Lung (tissue), 12 donors: ENCODE data around the gene CDKAL1. TPM values are rescaled to one million over a fixed set of nuclear protein-coding genes. Genes with fewer than 3 reads are reported as not detected.

Experiments
- ATAC-seq: fragments of 200-7000 bp; cut with Tn5 transposase; one replicate; pipeline ENCODE4 v1.9.1; 2020; ENCODE audit warnings: moderate number of reproducible peaks; ENCODE audit not compliant: insufficient read depth, low FRiP score
- DNase-seq, 3 donors: peaks; one replicate each; pipeline ENCODE4 v3.0.0-alpha.2; 2013 to 2017
- H3K27ac ChIP-seq, 2 donors: one replicate each; pipeline ENCODE4 v1.5.1; 2013; ENCODE audit warnings: mild to moderate bottlenecking in 2 of 2, moderate library complexity in 2 of 2, control low read depth in 1 of 2, inconsistent platforms in 1 of 2, low read depth in 1 of 2, low read length in 1 of 2
- H3K27me3 ChIP-seq, 3 donors: one replicate each; pipeline ENCODE4 v1.5.1; 2013; ENCODE audit warnings: low read length in 2 of 3; ENCODE audit not compliant: control insufficient read depth in 3 of 3, insufficient read depth in 3 of 3
- H3K36me3 ChIP-seq, 4 donors: one replicate each; pipeline ENCODE4 v1.5.1; 2013; ENCODE audit warnings: low read length in 4 of 4, mild to moderate bottlenecking in 1 of 4, moderate library complexity in 1 of 4; ENCODE audit not compliant: control insufficient read depth in 4 of 4, insufficient read depth in 4 of 4
- H3K4me1 ChIP-seq, 5 donors: one replicate each; pipeline ENCODE4 v1.5.1; 2013; ENCODE audit warnings: low read length in 5 of 5, mild to moderate bottlenecking in 2 of 5, moderate library complexity in 1 of 5; ENCODE audit not compliant: control insufficient read depth in 5 of 5, insufficient read depth in 5 of 5
- H3K4me3 ChIP-seq: one replicate; pipeline ENCODE4 v1.5.1; 2013; ENCODE audit warnings: mild to moderate bottlenecking, control low read depth, moderate library complexity
- H3K9ac ChIP-seq, 2 donors: one replicate each; pipeline ENCODE4 v1.5.1; 2013; ENCODE audit warnings: low read length in 2 of 2, control low read depth in 1 of 2; ENCODE audit not compliant: insufficient read depth in 1 of 2
- H3K9me3 ChIP-seq, 4 donors: one replicate each; pipeline ENCODE4 v1.5.1; 2013; ENCODE audit warnings: low read length in 3 of 4, mild to moderate bottlenecking in 1 of 4, moderate library complexity in 1 of 4; ENCODE audit not compliant: control insufficient read depth in 4 of 4, insufficient read depth in 3 of 4
- CTCF ChIP-seq: IDR thresholded peaks from 2 replicates; pipeline ENCODE4 v1.5.1; 2012; ENCODE audit warnings: mild to moderate bottlenecking; ENCODE audit errors: control extremely low read depth, extremely low read depth
- WGBS, 2 donors: extraction: QIAGEN DNeasy Blood & Tissue Kit; methylation state at CpG; one replicate each; pipeline ENCODE4 v1.1.7; 2013; 5-methylcytosine and 5-hydroxymethylcytosine counted together
- polyA plus RNA-seq, 2 donors: library from polyadenylated mRNA; stranded (reverse); fragments of 200-250 nt; gene quantifications; one replicate each; pipeline ENCODE4 v1.2.1, GENCODE V29; 2013
- total RNA-seq, 2 donors: library from RNA; depleted of rRNA in 1 of 2; stranded (reverse); fragments of >200 nt in 1 of 2; gene quantifications; one replicate each; pipeline ENCODE4 v1.2.1, GENCODE V29; 2014 to 2021
- donor health status: control.
- donor health status: control.
- donor health status: Bipolar disorder and iron deficiency.
- donor health status: healthy.
- donor health status: DM: yes; HTN: yes; CAD: no.

The CDKAL1 gene
- total and polyA plus RNA-seq, 4 donors, result 4.0 to 39.0 (median 10.0) TPM

- H3K9ac ChIP-seq, result no peak overlapping the region
- peaks cover 0 to 5% (median 0%) of the 10 kb centered on the region in 4 donors for H3K36me3 ChIP-seq
- no peaks in the 10 kb centered on the region for H3K9me3 ChIP-seq
- ATAC-seq (no peak), DNase-seq (no peak)
- no peaks in the 10 kb centered on the region for H3K27me3 ChIP-seq
- peaks cover 0 to 6% (median 2%) of the 10 kb centered on the region in 5 donors for H3K4me1 ChIP-seq
- no peak for TF ChIP-seq CTCF
- H3K4me3 ChIP-seq, result no peak overlapping the region
- 96 to 99% methylated on average over 2 of the region's 2 CpGs for WGBS, 2 donors
- no peak overlapping the region for H3K27ac ChIP-seq
Measured at GRCh38 chr6:20678831-20679352, 144.6 kb downstream of the CDKAL1 start.

GRCh38 chr6:20680697-20681165, 146.5 kb downstream of the CDKAL1 start:
- Histone ChIP-seq H3K4me3 (no peak overlapping the region), H3K36me3 (peaks cover 0 to 5% (median 0%) of the 10 kb centered on the region in 4 donors), H3K27me3 (no peaks in the 10 kb centered on the region), H3K9me3 (peaks cover 0 to 2% (median 0%) of the 10 kb centered on the region in 4 donors), H3K9ac (peak overlapping the region in 1 of 2 donors; percentile 30), H3K27ac (no peak overlapping the region), H3K4me1 (peaks cover 0 to 4% (median 2%) of the 10 kb centered on the region in 5 donors)
- no peak for TF ChIP-seq CTCF
- ATAC-seq, result no peak
- DNase-seq, result peak in 1 of 3 donors; percentile 31
- 45 to 56% methylated on average over 4 of the region's 4 CpGs for WGBS, 2 donors

- Histone ChIP-seq H3K9ac (no peak overlapping the region), H3K4me1 (peaks cover 0 to 4% (median 2%) of the 10 kb centered on the region in 5 donors), H3K27me3 (no peaks in the 10 kb centered on the region), H3K9me3 (peaks cover 0 to 2% (median 1%) of the 10 kb centered on the region in 4 donors), H3K4me3 (no peak overlapping the region), H3K36me3 (peaks cover 0 to 5% (median 0%) of the 10 kb centered on the region in 4 donors), H3K27ac (no peak overlapping the region)
- no peak for DNase-seq
- no peak for TF ChIP-seq CTCF
- no peak for ATAC-seq
Measured at GRCh38 chr6:20681243-20681684, 147.0 kb downstream of the CDKAL1 start.
